ENCODE measurements around the gene CD40.

GRCh38 chr20:46111028-46111835, 6.9 kb upstream of the CD40 start:
- TF ChIP-seq POLR2AphosphoS5 (IDR thresholded peaks at IDR 0.05; ENCODE audit: low read depth, low read length) = no peak
- TF ChIP-seq REST (IDR thresholded peaks at IDR 0.05; ENCODE audit: insufficient read depth in 1 of 2, low read depth in 2 of 2, low read length in 2 of 2) = no peak
- no peak for TF ChIP-seq TAF1 (IDR thresholded peaks at IDR 0.05; ENCODE audit: borderline replicate concordance, insufficient read depth, low read length)
